ENCODE measurements around the gene DGKB. TPM values are rescaled to one million over a fixed set of nuclear protein-coding genes. Genes with fewer than 3 reads are reported as not detected.

Gene DGKB
- total RNA-seq, 1 donor from 2014 or later = 0.30 TPM

DNA sequence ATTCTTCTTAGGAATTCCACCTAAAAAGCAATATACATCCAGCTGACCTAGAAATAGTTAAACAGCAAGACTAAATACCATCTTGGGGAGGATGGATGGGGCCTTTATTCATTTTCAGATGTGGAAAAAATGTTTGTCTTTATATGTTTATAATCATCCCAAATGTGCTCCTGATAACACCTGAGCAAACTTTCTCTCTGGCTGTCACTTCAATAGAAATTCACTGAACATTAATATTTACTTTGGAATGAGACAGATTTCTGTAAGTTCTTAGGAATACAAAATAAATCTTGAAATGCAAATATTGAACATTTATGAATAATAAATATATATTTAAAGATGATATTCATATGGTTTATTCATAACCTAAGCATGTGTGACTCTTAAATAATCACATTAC lies 185.4 kb downstream of the DGKB start:
- H3K4me1 ChIP-seq = no peaks in the 10 kb centered on the region
- no peaks in the 10 kb centered on the region for H3K36me3 ChIP-seq
- no peak for DNase-seq
- H3K27me3 ChIP-seq (ENCODE audit: low read depth) = no peaks in the 10 kb centered on the region
- intact Hi-C loops (cut with micrococcal nuclease) = loop anchor here (5.0 kb wide), 1 partner anchor 300 kb away; no protein-coding TSS in a partner anchor
- H3K9me3 ChIP-seq (replicated peaks) = no peaks in the 10 kb centered on the region
- H3K4me3 ChIP-seq = no peak overlapping the region
- no peak overlapping the region for H3K27ac ChIP-seq (replicated peaks)
- TF ChIP-seq, protein P1, sequence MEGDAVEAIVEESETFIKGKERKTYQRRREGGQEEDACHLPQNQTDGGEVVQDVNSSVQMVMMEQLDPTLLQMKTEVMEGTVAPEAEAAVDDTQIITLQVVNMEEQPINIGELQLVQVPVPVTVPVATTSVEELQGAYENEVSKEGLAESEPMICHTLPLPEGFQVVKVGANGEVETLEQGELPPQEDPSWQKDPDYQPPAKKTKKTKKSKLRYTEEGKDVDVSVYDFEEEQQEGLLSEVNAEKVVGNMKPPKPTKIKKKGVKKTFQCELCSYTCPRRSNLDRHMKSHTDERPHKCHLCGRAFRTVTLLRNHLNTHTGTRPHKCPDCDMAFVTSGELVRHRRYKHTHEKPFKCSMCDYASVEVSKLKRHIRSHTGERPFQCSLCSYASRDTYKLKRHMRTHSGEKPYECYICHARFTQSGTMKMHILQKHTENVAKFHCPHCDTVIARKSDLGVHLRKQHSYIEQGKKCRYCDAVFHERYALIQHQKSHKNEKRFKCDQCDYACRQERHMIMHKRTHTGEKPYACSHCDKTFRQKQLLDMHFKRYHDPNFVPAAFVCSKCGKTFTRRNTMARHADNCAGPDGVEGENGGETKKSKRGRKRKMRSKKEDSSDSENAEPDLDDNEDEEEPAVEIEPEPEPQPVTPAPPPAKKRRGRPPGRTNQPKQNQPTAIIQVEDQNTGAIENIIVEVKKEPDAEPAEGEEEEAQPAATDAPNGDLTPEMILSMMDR (IDR thresholded peaks at IDR 0.05; ENCODE audit: borderline replicate concordance) = no peak

DNA sequence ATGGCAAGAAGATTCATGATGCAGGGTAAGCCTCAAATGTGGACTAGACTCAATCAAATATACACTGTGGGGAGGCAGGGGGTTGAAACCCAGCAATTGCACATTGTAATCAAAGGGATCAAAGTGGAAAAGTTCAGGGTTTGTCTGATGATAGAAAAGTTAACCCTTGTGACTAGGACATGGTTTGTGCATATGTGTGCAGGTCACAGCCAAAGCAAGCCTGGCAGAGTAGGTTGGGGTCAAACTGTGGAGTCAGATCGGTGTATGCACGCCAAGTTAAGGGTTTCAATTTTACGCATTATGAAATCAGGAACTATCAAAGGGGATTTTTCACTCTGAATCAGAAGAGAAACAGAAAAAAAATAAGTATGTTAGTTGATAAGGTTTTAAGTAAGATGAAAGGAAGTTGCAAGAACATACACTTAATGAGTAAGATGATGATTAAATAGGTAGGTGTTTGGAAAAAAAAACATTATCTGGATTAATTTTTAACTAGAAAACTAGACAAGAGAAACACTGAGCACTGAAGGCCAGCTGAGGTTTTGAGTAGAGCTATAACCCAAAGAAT lies 188.3 kb downstream of the DGKB start:
- Histone ChIP-seq H3K27me3 (ENCODE audit: low read depth) (no peaks in the 10 kb centered on the region), H3K4me1 (no peaks in the 10 kb centered on the region), H3K36me3 (no peaks in the 10 kb centered on the region), H3K27ac (replicated peaks) (no peak overlapping the region), H3K4me3 (no peak overlapping the region), H3K9me3 (replicated peaks) (no peaks in the 10 kb centered on the region)
- intact Hi-C loops (cut with micrococcal nuclease) = no loop called here
- TF ChIP-seq, protein P1 (IDR thresholded peaks at IDR 0.05; ENCODE audit: borderline replicate concordance) = no peak
- DNase-seq = no peak

DNA sequence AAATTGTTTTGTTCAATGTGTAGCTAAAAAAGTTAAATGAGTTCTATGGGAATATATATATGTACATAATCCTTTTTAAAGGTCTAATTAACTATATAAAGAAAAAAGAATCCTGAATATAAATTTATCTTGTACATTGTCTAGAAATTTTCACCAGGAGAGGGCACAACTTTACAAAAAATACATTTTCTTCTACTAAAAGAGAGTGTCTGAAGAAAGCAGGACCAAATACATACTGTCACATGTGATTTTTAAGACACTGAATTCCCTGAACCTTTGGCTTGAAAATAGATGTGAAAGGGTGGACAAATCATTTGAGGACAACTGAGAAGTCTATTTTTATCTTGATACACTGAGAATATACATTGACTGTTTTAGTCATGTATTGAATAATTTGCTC lies 204.3 kb downstream of the DGKB start:
- H3K36me3 ChIP-seq = no peaks in the 10 kb centered on the region
- no peaks in the 10 kb centered on the region for H3K4me1 ChIP-seq
- TF ChIP-seq, protein P1 (IDR thresholded peaks at IDR 0.05; ENCODE audit: borderline replicate concordance) = no peak
- no peaks in the 10 kb centered on the region for H3K9me3 ChIP-seq (replicated peaks)
- no peak overlapping the region for H3K4me3 ChIP-seq
- intact Hi-C loops (cut with micrococcal nuclease) = no loop called here
- no peaks in the 10 kb centered on the region for H3K27me3 ChIP-seq (ENCODE audit: low read depth)
- H3K27ac ChIP-seq (replicated peaks) = no peak overlapping the region
- no peak for DNase-seq

DNA sequence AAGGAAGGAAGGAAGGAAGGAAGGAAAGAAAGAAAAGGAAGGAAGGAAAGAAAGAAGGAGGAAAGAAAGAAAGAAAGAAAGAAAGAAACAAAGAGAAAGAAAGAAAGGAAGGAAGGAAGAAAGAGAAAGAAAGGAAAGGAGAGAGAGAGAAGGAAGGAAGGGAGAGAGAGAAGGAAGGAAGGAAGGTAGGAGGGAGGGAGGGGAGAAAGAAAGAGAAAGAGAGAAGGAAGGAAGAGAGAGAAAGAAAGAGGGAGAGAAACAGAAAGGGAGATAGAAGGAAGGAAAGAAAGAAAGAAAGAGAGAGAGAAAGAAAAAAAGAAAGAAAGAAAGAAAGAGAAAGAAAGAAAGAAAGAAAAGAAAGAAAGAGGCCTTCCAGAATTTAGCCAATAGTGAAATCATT lies 204.9 kb downstream of the DGKB start:
- TF ChIP-seq, protein P1 (IDR thresholded peaks at IDR 0.05; ENCODE audit: borderline replicate concordance) = no peak
- intact Hi-C loops (cut with micrococcal nuclease) = no loop called here
- Histone ChIP-seq H3K4me3 (no peak overlapping the region), H3K27ac (replicated peaks) (no peak overlapping the region), H3K36me3 (no peaks in the 10 kb centered on the region), H3K27me3 (ENCODE audit: low read depth) (no peaks in the 10 kb centered on the region), H3K4me1 (no peaks in the 10 kb centered on the region), H3K9me3 (replicated peaks) (no peaks in the 10 kb centered on the region)
- no peak for DNase-seq

DNA sequence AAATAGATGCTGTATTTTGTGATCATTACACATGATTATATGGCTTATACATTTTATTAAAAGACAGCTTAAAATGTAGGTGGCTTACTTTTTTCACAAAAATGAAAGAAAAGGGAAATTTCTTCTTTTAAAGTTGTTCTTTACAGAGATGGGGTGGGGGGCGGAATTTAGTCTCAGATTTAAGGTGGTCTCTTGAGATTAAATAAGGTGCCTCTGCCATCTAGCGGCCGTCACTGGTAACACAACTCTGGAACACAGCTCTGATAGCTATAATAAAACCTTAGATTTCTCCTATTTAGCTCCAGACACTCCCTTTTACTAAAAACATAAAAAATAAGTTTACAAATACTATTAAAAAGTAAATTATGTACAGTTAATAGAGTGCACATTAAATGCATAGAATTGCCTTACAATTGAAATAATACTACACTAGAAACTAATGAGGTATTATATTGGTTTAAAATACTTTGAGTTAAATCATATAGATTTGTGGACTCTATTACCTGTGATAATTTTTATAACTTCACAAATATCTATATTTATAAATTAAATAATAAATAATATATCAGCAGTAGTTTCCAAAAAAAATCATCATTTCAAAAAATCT lies 210.9 kb downstream of the DGKB start:
- intact Hi-C loops (cut with micrococcal nuclease) = loop anchor here (2.0 kb wide), 1 partner anchor 1411 kb away; no protein-coding TSS in a partner anchor
- Histone ChIP-seq H3K27ac (replicated peaks) (no peak overlapping the region), H3K36me3 (no peaks in the 10 kb centered on the region), H3K9me3 (replicated peaks) (no peaks in the 10 kb centered on the region), H3K4me1 (no peaks in the 10 kb centered on the region), H3K27me3 (ENCODE audit: low read depth) (no peaks in the 10 kb centered on the region), H3K4me3 (no peak overlapping the region)
- TF ChIP-seq, protein P1 (IDR thresholded peaks at IDR 0.05; ENCODE audit: borderline replicate concordance) = peak; percentile 85
- peak; percentile 49 for DNase-seq

Data from left ventricle myocardium inferior (tissue), 1 donor.